OCI-LY7 (cell line): Measurements from ENCODE around the gene ANKRD18A. TPM values are rescaled to one million over a fixed set of nuclear protein-coding genes. Genes with fewer than 3 reads are reported as not detected.

ENCODE experiments used
- BruUV-seq: library from RNA; stranded (reverse); fragments of 400-500 nt; replicated peaks from 2 replicates; lab custom pipeline; 2021; lab: Mats Ljungman, UMichigan
- CTCF ChIA-PET: fragments of 300-600 bp; sonication (Branson Sonifier 250); formaldehyde crosslinking; loops from one replicate; lab custom pipeline; 2022; ENCODE audit warnings: antibody characterized with exemption; ENCODE audit not compliant: unreplicated experiment; lab: Charles Lee
- POLR2A ChIA-PET: fragments of 300-600 bp; sonication (Branson Sonifier 250); formaldehyde crosslinking; loops from one replicate; lab custom pipeline; 2022; ENCODE audit warnings: antibody characterized with exemption; lab: Charles Lee
- DNase-seq: peaks from one replicate; pipeline ENCODE4 v3.0.0-alpha.2; 2015; ENCODE audit warnings: low spot score
- H2AFZ ChIP-seq: fragments of 200-600 bp; sonication (generic), shearing (Covaris generic); 2 replicates; pipeline ENCODE4 v1.6.1; 2014; ENCODE audit warnings: mild to moderate bottlenecking, antibody characterized with exemption, low read length, moderate library complexity
- H3K27ac ChIP-seq: fragments of 200-600 bp; sonication (generic); 2 replicates; pipeline ENCODE4 v1.5.1; 2014; ENCODE audit warnings: mixed run types, low read depth, mild to moderate bottlenecking, moderate library complexity, low read length, inconsistent platforms; ENCODE audit not compliant: poor library complexity, severe bottlenecking
- H3K36me3 ChIP-seq: fragments of 200-600 bp; sonication (generic); 2 replicates; pipeline ENCODE4 v1.6.1; 2014; ENCODE audit warnings: mild to moderate bottlenecking, antibody characterized with exemption, low read length, moderate library complexity, mixed read lengths; ENCODE audit not compliant: insufficient read depth
- H3K4me1 ChIP-seq: fragments of 200-600 bp; sonication (generic); 2 replicates; pipeline ENCODE4 v1.5.1; 2014; ENCODE audit warnings: mild to moderate bottlenecking, low read length; ENCODE audit not compliant: insufficient read depth, poor library complexity, severe bottlenecking
- H3K4me2 ChIP-seq: fragments of 200-600 bp; sonication (generic); 2 replicates; pipeline ENCODE4 v1.6.1; 2014; ENCODE audit warnings: mild to moderate bottlenecking, low read length
- H3K4me3 ChIP-seq: fragments of 200-600 bp; sonication (generic); 2 replicates; pipeline ENCODE4 v1.5.1; 2014; ENCODE audit warnings: mild to moderate bottlenecking, low read depth, low read length; ENCODE audit not compliant: poor library complexity, severe bottlenecking
- H3K79me2 ChIP-seq: fragments of 200-600 bp; sonication (generic); 2 replicates; pipeline ENCODE4 v1.6.1; 2016; ENCODE audit warnings: low read depth, mild to moderate bottlenecking, low read length, moderate library complexity, mixed read lengths; ENCODE audit not compliant: insufficient read depth
- H3K9me2 ChIP-seq: fragments of 200-600 bp; sonication (generic); 2 replicates; pipeline ENCODE4 v1.6.1; 2016; ENCODE audit warnings: mild to moderate bottlenecking, low read length, mixed read lengths; ENCODE audit not compliant: insufficient read depth
- H3K9me3 ChIP-seq: fragments of 200-600 bp; sonication (generic); 2 replicates; pipeline ENCODE4 v1.6.1; 2014; ENCODE audit warnings: mild to moderate bottlenecking, mixed run types, low read length, mixed read lengths
- H4K20me1 ChIP-seq: fragments of 200-600 bp; sonication (generic); 2 replicates; pipeline ENCODE4 v1.6.1; 2014; ENCODE audit warnings: mild to moderate bottlenecking, antibody characterized with exemption, low read length, moderate library complexity, mixed read lengths; ENCODE audit not compliant: insufficient read depth
- CTCF ChIP-seq: fragments of 200-600 bp; sonication (generic); conservative IDR thresholded peaks from 2 replicates; pipeline ENCODE4 v1.5.1; 2014; ENCODE audit warnings: mild to moderate bottlenecking, antibody characterized with exemption, low read length, moderate library complexity, mixed read lengths
- EZH2phosphoT487 ChIP-seq: fragments of 200-600 bp; sonication (generic); IDR thresholded peaks from 2 replicates; pipeline ENCODE4 v1.6.1; 2018; ENCODE audit warnings: low read depth, borderline replicate concordance, mild to moderate bottlenecking, mixed run types, antibody characterized with exemption, low read length, moderate library complexity, mixed read lengths
- intact Hi-C: fragments of 100-400 bp; cut with micrococcal nuclease; formaldehyde crosslinking; loops from one replicate; pipeline ENCODE4 v1.10.0; 2022; ENCODE audit not compliant: unreplicated experiment
- total RNA-seq, 2 experiments: library from RNA; depleted of rRNA in 1 of 2; stranded (reverse); fragments of >200 nt in 1 of 2; shearing (Covaris generic) in 1 of 2; gene quantifications; 2 replicates each; pipeline ENCODE4 v1.2.3, GENCODE V29; 2014 to 2022

Gene ANKRD18A
- total RNA-seq, 2 experiments from 2014 or later, result not detected

GRCh38 chr9:38643815-38644173 is 23.4 kb upstream of the ANKRD18A start:
- ChIA-PET POLR2A (no interaction called here), CTCF (no interaction called here)
- H3K4me2 ChIP-seq, result no peak overlapping the region
- no peak overlapping the region for H2AFZ ChIP-seq
- intact Hi-C loops, result no loop called here
- H4K20me1 ChIP-seq, result no peaks in the 10 kb centered on the region
- no peaks in the 10 kb centered on the region for H3K36me3 ChIP-seq
- no TSS peak for BruUV-seq
- DNase-seq, result no peak
- H3K27ac ChIP-seq, result no peak overlapping the region
- no peaks in the 10 kb centered on the region for H3K4me1 ChIP-seq
- H3K9me2 ChIP-seq, result no peaks in the 10 kb centered on the region
- no peaks in the 10 kb centered on the region for H3K79me2 ChIP-seq
- H3K4me3 ChIP-seq, result no peak overlapping the region
- TF ChIP-seq CTCF (no peak), EZH2phosphoT487 (no peak)
- no peaks in the 10 kb centered on the region for H3K9me3 ChIP-seq

- Histone ChIP-seq H3K4me2 (no peak overlapping the region), H3K4me1 (no peaks in the 10 kb centered on the region), H3K27ac (no peak overlapping the region), H3K9me2 (no peaks in the 10 kb centered on the region), H3K36me3 (no peaks in the 10 kb centered on the region), H3K79me2 (no peaks in the 10 kb centered on the region), H2AFZ (no peak overlapping the region), H3K9me3 (no peaks in the 10 kb centered on the region), H4K20me1 (no peaks in the 10 kb centered on the region), H3K4me3 (no peak overlapping the region)
- ChIA-PET CTCF (no interaction called here), POLR2A (no interaction called here)
- intact Hi-C loops, result no loop called here
- no peak for DNase-seq
- no peak for TF ChIP-seq EZH2phosphoT487
- no peak for TF ChIP-seq CTCF
- BruUV-seq, result no TSS peak
These were observed 22.8 kb upstream of the ANKRD18A start for GRCh38 chr9:38642951-38643814.
